ENCODE results near the gene BRINP2. TPM values are rescaled to one million over a fixed set of nuclear protein-coding genes. Genes with fewer than 3 reads are reported as not detected.

Gene BRINP2
- total and polyA plus RNA-seq, 2 of the 8 experiments (the other 6 are each of a cell fraction or from before 2014, with no cell fraction given), result 0.39 to 0.42 TPM

DNA sequence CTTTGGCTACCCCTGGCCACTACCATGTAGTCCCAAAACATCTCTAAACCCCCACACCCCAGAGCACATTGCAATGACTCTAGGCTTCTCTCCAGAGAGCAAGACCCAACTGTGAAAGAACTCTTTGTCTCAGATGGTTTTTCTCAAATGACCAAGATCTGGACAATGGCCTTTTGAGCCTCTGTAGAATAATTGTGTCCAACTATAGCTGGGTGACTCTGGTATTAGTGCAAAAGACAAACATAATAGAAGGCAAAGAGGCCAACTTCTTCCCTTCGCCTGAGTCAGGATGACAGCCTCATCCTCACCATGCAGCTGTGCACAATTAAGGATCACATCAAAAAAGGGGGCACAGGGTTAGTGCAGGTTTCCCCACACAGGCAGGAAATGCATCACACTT is 139.6 kb downstream of the BRINP2 start:
- Histone ChIP-seq H4K8ac (ENCODE audit: extremely low read depth, insufficient read depth, low read length) (no peak overlapping the region), H2BK15ac (ENCODE audit: low read length) (no peak overlapping the region), H2BK12ac (ENCODE audit: low read depth, low read length) (no peak overlapping the region), H4K20me1 (replicated peaks in 1 of 2; ENCODE audit: control insufficient read depth in 1 of 2, insufficient read depth in 2 of 2, low read length in 2 of 2) (no peaks in the 10 kb centered on the region), H4K5ac (ENCODE audit: insufficient read length, low read depth, low read length) (no peak overlapping the region), H3K4me2 (ENCODE audit: insufficient read depth in 1 of 2, low read depth in 2 of 2, low read length in 2 of 2) (no peak overlapping the region), H3K9ac (replicated peaks in 1 of 4; ENCODE audit: extremely low read depth in 1 of 4, low read depth in 3 of 4, low read length in 3 of 4) (no peak overlapping the region), H2BK20ac (ENCODE audit: low read length) (no peak overlapping the region), H3K4me3 (ENCODE audit: extremely low read depth in 1 of 4, insufficient read depth in 2 of 4, low read depth in 3 of 4, low read length in 4 of 4) (no peak overlapping the region), H2AK5ac (ENCODE audit: low read depth, low read length) (no peak overlapping the region), H3K14ac (ENCODE audit: insufficient read length) (no peak overlapping the region), H3K4ac (replicated peaks; ENCODE audit: insufficient read length, low read depth, low read length) (no peak overlapping the region), H2BK5ac (ENCODE audit: low read depth, low read length) (no peak overlapping the region), H4K91ac (replicated peaks; ENCODE audit: insufficient read length, low read length) (no peak overlapping the region), H3K79me1 (ENCODE audit: low read depth, low read length) (no peaks in the 10 kb centered on the region), H3K4me1 (replicated peaks in 1 of 4; ENCODE audit: control insufficient read depth in 3 of 4, insufficient read depth in 4 of 4, low read length in 3 of 4) (no peaks in the 10 kb centered on the region), H3K18ac (ENCODE audit: extremely low read depth, low read length) (no peak overlapping the region), H3K27ac (ENCODE audit: low read depth, low read length) (no peak overlapping the region), H3K23ac (ENCODE audit: insufficient read length) (no peak overlapping the region), H3K9me3 (ENCODE audit: insufficient read depth in 2 of 2, low read depth in 1 of 2, low read length in 1 of 2) (no peaks in the 10 kb centered on the region), H2BK120ac (replicated peaks; ENCODE audit: low read depth, low read length) (no peak overlapping the region), H3K23me2 (ENCODE audit: low read depth, low read length) (no peaks in the 10 kb centered on the region), H3K79me2 (ENCODE audit: control insufficient read depth in 1 of 2, insufficient read depth in 2 of 2, low read length in 2 of 2) (no peaks in the 10 kb centered on the region), H3K56ac (replicated peaks; ENCODE audit: insufficient read length, low read depth, low read length) (no peak overlapping the region), H2AFZ (ENCODE audit: low read length) (no peak overlapping the region), H3K36me3 (ENCODE audit: control insufficient read depth in 2 of 4, insufficient read depth in 4 of 4, low read length in 3 of 4) (no peaks in the 10 kb centered on the region), H3K27me3 (replicated peaks in 1 of 4; ENCODE audit: control insufficient read depth in 3 of 4, extremely low read depth in 1 of 4, insufficient read depth in 3 of 4, low read length in 3 of 4) (no peaks in the 10 kb centered on the region)
- CTCF ChIA-PET (ENCODE audit: partially characterized antibody), result interaction anchor here (1.3 to 1.4 kb wide), 2 partner anchors 34 to 636 kb away, joined by 3 read pairs; no protein-coding TSS in a partner anchor
- TF ChIP-seq HDAC6 (IDR thresholded peaks at IDR 0.05; ENCODE audit: low read depth, low read length), result no peak
- TF ChIP-seq CHD1 (IDR thresholded peaks at IDR 0.05; ENCODE audit: low read depth, low read length), result no peak
- TF ChIP-seq SIN3A (conservative IDR thresholded peaks at IDR 0.05 in 1 of 2, IDR thresholded peaks at IDR 0.05 in 1 of 2; ENCODE audit: low read depth in 1 of 2, low read length in 2 of 2), result no peak
- TF ChIP-seq SIX5 (IDR thresholded peaks at IDR 0.05; ENCODE audit: low read depth, low read length), result no peak
- no peak for TF ChIP-seq JUN (IDR thresholded peaks at IDR 0.05; ENCODE audit: low read depth, low read length)
- TF ChIP-seq KDM1A (IDR thresholded peaks at IDR 0.05; ENCODE audit: borderline replicate concordance, low read length), result no peak
- no peak for TF ChIP-seq CHD2 (IDR thresholded peaks at IDR 0.05; ENCODE audit: low read length)
- no peak for TF ChIP-seq CBX8 (IDR thresholded peaks at IDR 0.05; ENCODE audit: borderline replicate concordance, low read depth, low read length)
- TF ChIP-seq YY1 (IDR thresholded peaks at IDR 0.05; ENCODE audit: low read depth, low read length), result no peak
- TF ChIP-seq CREB1 (IDR thresholded peaks at IDR 0.05), result no peak
- no peak for TF ChIP-seq TCF12 (IDR thresholded peaks at IDR 0.05; ENCODE audit: low read depth, low read length)
- TF ChIP-seq POU5F1 (IDR thresholded peaks at IDR 0.05; ENCODE audit: low read depth, low read length), result no peak
- no peak for TF ChIP-seq MAFK (IDR thresholded peaks at IDR 0.05; ENCODE audit: low read depth, low read length)
- TF ChIP-seq NRF1 (IDR thresholded peaks at IDR 0.05; ENCODE audit: low read depth, low read length), result no peak
- no peak for TF ChIP-seq SRF (IDR thresholded peaks at IDR 0.05; ENCODE audit: low read depth, low read length)
- TF ChIP-seq, protein P1, sequence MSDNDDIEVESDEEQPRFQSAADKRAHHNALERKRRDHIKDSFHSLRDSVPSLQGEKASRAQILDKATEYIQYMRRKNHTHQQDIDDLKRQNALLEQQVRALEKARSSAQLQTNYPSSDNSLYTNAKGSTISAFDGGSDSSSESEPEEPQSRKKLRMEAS (IDR thresholded peaks at IDR 0.05), result no peak
- POLR2A ChIA-PET (ENCODE audit: partially characterized antibody), result no interaction called here
- FAIRE-seq, result no peak
- WGBS, 2 experiments (ENCODE audit: extremely low coverage in 1 of 2, insufficient coverage in 1 of 2, insufficient read length in 1 of 2, insufficient replicate concordance in 2 of 2, low coverage in 1 of 2, low lambda C conversion rate in 2 of 2, missing lambda C conversion rate in 1 of 2), result 94% methylated on average over 1 of the region's 1 CpG; no CpG with 5 or more reads in 1 of the 2 experiments
- DNase-seq (ENCODE audit: low read depth in 1 of 2, low spot score in 2 of 2), result no peak

Data from H1 (cell line).